UCSD-AML1 (cell line): Measurements from ENCODE around the gene KRAS.

Experiments used
- DNase-seq: peaks from one replicate; lab custom pipeline; 2025; ENCODE audit not compliant: unreplicated experiment; lab: John Stamatoyannopoulos, UW

Gene KRAS

DNA sequence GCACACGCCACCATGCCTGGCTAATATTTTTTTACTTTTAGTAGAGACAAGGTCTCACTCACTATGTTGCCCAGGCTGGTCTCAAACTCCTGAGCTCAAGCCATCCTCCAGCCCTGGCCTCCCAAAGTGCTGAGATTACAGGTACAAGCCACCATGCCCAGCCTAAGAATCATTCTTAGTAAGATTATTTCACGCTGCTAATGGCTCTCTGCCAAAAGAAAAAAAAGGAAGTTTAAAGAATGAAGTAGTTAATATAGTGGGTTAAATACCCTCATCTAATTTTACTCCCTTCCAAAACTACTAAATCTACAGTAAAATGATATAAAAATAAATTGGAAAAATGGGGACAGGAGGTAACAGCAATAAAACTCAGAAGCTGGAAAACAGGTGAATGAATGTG is 53.1 kb downstream of the KRAS start:
- no peak for DNase-seq

DNA sequence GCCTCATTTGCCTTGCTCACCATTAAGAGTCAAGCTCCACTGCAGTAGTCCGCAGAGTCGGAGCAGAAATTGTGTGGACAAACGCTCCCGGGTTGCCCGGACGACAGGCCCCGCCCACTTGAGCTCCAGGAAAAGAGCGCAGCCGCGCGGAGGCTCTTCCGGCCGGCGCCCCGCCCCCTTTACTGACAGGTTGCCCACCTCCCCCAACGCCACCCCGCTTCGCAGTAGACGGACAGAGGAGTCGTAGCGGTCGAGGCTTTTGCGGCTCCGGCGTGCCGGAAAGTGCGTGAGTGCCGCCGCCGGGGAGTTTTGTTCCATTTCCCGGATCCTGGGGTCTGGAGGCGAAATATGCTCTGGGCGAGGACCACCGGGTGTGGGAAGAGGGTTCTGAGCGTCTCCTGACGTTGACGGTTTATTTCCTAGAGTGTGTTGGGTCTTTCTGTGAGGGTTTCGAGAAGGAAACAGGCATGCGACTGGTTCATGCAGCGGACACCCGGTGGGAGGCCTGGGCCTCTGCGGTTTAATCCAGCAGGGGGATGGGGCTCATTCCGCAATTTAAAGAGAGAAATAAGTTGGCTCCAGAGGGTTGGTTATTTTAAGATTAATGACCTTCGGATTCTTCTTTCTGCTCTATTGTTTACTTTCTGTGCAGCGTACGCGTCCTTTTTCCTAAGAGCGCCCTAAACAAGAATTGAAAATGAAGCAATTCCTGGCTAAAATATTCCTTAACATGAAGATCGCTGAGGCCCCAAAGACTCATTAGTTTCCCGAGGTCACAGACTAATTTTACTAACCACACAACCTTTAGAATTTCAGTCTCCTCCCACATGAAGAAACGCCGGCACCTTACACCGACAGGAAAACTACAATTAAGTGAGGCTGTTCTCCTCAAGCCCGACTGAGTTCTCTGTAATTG is 55.4 kb downstream of the KRAS start, which contains the start of the genes DNAI7 and ETFRF1:
Gene DNAI7 (minus strand): TSS at position 105 of the 916 bp plus-strand sequence. CDS start 82 bp downstream, at position 23.
Gene ETFRF1 (plus strand): TSS at position 182 of the 916 bp plus-strand sequence. CDS start 8,720 bp downstream, outside the sequence.
- peak; percentile 96 for DNase-seq

DNA sequence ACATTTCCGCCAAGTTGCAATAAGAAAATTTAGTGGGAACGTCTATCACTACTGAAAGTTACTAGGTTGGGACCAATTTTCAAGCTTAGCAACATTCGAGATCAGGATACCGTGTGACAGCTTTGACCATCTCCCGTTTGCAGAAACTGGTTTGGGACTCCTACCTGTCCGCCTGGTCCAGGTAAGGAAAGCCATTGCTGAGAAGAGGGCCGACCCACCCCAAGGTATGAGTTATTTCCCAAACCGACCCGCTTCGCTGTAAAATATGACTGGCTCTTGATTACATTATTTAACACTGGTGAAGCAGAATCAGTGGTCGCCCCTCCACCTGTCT is 56.0 kb downstream of the KRAS start:
- DNase-seq: no peak

DNA sequence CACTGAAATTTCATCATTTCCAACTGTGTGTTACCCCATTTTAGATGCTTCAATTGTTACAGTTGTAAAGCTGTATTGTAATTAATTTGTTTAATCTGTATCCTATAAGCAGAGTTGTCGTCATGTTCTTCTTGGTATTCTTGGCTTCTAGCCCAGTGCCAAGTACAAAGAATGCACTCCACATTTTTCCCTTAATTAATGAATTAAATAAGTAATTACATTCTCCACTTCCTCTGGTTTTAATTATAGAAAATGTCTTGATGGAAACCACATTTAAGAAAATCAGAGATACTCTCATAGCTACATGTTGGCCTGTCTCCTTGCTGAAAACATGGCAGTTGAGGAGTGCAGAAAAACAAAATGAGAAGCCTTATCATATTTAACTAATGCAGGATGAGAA is 56.5 kb downstream of the KRAS start:
- DNase-seq: no peak

DNA sequence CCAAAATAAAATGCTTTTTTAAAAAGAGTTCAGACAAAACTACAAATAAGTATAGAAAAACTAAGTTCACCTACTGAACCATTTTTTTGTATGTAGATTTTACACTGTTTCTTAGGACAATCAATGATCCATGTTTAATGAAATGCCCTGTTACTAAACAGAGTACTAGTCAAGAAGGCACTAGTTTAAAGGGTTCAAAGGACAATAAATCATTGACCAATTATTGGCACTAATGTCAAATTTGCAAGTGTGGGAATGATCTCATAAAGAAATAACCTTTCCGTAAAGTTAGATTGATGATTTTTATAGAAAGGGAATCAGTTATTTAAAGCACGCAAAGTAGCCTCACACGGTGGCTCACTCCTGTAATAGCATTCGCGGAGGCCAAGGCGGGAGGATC is 59.9 kb downstream of the KRAS start:
- no peak for DNase-seq

DNA sequence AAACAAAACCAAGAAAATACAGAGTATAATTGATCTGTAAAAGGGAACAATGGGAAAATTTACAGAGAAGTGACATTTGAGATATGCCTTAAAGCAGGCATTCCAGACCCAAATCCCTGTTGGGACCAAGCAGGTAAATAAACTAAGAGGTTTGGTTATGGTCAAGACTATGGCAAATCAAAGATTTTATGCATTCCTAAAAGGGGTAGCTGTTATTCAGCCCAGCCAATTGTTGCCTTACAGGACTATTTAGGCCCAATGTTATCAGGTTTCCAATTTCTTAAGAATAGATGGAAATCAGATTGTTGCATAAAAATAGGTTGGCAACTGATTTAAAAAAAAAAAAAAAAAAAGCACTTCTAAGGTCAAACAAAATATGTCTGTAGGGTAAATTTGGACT is 61.1 kb downstream of the KRAS start:
- DNase-seq: no peak

DNA sequence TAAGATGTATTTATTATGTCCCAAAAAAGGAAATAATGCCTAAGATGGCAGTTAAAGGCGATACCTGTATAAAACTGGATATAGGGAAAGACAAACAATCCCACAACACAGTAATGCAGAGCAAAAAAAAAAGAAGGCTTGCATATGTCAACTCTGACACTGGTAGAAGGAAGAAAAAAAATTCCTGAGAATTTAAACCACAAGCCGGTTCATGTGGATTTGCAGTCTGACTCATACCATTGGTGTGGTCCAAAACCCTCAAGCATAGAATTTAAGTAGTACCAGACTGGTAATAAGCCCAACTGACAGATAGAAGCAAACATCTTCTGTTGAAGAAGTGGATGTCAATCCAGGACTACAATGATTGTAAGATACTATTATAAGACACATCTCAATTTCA is 62.9 kb downstream of the KRAS start:
- DNase-seq: no peak

DNA sequence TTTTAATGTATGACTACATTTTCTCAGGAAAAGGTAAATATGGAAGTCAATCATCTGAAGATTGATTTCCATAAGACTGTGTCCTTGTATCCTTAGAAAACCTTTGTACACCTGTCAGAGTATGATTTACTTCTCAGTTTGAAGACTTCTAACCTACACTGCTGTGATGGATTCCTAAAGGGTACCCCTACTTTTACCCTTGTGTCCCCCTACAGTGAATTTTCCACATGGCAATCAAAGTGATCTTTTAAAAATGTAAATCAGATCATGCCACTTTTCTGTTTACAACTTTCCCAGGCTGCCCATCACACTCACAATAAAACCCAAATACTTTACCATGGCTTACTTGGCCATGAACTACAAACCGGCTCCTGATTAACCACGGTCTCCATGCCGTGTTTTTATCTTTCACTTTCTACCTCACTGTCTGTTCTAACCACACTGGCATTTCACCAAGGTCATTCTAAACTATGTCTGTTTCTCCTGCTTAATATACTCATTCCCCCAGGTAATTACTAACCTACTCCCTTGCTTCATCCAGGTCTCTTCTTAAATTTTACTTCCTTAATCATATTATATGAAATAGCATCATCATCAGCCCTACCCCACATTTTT is 63.8 kb downstream of the KRAS start:
- DNase-seq: no peak

DNA sequence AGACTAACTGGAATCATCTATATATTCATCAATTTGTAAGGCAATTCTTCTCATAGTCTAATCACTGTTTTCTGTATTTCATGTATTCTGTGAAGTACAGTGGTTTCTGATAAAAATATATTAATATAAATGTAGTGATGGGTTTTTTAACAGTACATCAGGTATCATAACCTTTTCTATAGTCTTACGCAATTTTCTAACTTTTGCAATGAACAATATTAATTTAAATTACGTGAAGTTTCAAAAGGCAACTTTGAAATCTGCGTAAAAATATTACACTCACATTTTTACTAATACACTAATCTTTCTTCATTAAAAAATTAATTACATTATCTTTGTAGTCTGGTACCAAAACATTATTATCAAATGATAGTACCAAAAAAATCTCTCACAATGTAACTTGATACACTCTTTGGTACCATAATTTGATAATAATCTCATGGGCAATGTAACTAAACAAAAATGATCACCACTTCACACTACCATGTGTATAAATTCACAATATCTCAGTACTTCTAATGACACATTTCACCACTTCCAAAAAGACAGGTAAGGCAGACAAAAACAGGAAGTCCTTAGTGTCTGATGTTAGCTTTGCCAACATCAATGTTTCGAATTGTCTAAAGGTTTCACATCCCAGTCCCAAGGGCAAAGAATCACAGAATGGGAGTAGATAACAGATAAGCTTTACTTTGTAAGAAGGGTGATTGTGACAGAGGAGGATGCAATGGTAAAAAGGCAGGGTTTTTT is 64.5 kb downstream of the KRAS start:
- no peak for DNase-seq

DNA sequence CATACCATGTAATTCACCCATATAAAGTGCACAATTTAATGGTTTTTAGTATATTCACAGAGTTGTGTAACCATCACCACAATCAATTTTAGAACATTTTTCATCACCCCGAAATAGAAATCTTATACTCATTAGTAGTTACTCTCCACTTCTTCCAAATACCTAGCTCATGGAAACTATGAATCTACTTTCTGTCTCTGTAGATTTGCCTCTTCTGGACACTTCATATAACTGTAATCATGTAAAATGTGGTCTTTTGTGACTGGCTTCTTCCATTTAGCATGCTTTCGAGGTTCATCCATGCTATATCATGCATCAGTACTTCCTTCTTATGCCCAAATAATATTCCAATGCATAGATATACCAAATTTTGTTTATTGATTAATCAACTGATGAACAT is 66.6 kb downstream of the KRAS start:
- no peak for DNase-seq

DNA sequence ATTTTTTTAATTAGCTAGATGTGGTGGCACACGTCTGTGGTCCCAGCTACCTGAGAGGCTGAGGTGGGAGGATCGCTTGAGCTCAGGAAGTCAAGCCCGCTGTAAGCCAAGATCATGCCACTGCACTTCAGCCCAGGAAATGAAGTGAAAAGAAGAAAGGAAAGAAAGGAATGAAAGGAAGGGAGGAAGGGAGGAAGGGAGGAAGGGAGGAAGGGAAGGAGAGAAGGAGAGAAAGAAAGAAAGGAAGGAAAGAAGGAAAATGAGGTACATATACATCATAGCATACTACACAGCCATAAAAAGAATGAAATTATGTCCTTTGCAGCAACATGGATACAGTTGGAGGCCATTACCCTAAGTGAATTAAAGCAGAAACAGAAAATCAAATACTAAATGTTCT is 68.0 kb downstream of the KRAS start:
- DNase-seq: no peak

DNA sequence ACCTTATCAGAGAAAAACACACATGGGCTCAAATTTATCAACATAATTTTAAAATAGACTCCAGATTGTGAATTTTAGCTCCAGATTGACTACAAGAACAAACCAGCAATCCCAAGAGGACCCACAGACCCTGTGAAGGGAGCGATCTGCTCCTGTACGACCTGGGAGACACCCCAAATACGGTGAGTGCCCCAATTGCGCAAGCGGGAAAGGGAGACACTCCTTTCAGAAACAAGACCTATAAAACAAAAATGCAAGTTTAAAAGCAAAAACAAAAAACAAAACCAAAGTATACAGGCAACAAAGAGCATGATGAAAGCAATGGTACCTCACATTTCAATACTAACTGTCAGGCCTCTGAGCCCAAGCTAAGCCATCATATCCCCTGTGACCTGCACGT is 87.9 kb downstream of the KRAS start:
- no peak for DNase-seq

DNA sequence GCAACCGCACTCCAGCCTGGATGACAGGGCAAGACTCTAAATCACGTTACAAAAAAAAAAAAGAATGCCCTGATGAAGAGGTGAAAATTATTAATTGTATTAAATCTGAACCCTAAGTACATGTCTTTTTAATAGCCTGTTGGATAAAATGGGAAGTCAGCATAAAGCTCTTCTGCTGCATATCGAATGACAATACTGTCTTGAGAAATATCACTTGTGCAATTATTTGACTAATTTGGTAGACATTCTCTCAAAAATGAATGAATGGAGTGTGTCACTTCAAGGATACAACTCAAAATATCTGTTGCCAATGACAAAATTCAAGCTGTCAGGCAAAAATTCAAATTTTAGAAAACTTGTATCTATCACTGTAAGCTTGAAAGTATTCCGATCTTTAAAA is 94.7 kb downstream of the KRAS start:
- DNase-seq: no peak

DNA sequence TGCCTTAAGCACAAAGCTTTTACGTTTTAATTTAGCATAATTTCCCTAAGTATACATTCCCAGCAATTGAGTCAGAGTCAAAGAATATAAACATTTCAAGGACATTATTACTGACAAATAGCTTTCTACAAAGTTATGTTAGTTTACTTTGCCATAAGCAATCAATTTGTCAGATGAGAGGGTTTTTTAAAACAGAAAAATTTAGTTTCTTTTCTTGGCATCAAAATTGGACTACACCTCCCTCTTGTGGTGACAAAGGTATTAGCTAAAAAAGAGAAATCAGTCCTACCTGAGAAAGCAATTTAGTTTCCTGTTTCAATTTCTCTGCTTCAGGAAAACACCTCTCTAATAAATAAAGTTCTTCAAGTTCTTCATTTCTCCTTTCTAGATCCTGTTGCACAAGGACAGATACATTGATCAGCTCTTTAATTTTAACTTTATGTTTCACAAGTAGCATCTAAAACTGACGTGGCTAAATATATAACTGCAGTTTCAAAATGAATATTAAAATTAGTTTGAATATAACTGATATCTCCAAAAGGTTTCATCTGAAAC is 95.6 kb downstream of the KRAS start:
- DNase-seq: no peak
